Esophagus muscularis mucosa (tissue), 4 donors: Measurements from ENCODE around the gene ZNF362. TPM values are rescaled to one million over a fixed set of nuclear protein-coding genes. Genes with fewer than 3 reads are reported as not detected.
A peak's percentile ranks its signal among the peaks of the same experiment; 100 is the strongest.

Source experiments
- DNase-seq: peaks from one replicate; pipeline ENCODE4 v3.0.0-alpha.2; 2017; ENCODE audit errors: extremely low spot score
- H3K27ac ChIP-seq, 4 donors: fragments of 200-600 bp; sonication (generic); replicated peaks in 1 of 4; 1 replicate in 3 of 4; 2 replicates in 1 of 4; pipeline ENCODE4 v1.5.1; 2016 to 2019; ENCODE audit warnings: mild to moderate bottlenecking in 1 of 4
- H3K27me3 ChIP-seq, 4 donors: fragments of 200-600 bp; sonication (generic); one replicate each; pipeline versions ENCODE4 v1.5.1 to v1.6.0; 2016 to 2019
- H3K36me3 ChIP-seq, 4 donors: fragments of 200-600 bp; sonication (generic); one replicate each; pipeline ENCODE4 v1.5.1; 2016 to 2019
- H3K4me1 ChIP-seq, 4 donors: fragments of 200-600 bp; sonication (generic); one replicate each; pipeline ENCODE4 v1.5.1; 2016 to 2019
- H3K4me3 ChIP-seq, 4 donors: fragments of 200-600 bp; sonication (generic); 1 replicate in 2 of 4; 2 replicates in 2 of 4; pipeline ENCODE4 v1.5.1; 2016 to 2019; ENCODE audit warnings: mild to moderate bottlenecking in 4 of 4, moderate library complexity in 1 of 4
- H3K9me3 ChIP-seq, 4 donors: fragments of 200-600 bp; sonication (generic); 1 replicate in 3 of 4; 2 replicates in 1 of 4; pipeline ENCODE4 v1.5.1; 2016 to 2019
- CTCF ChIP-seq, 3 experiments: fragments of 200-600 bp in 2 of 3; fragments of 450-650 bp in 1 of 3; sonication (generic) in 2 of 3; IDR thresholded peaks; one replicate each; pipeline ENCODE4 v1.5.1; 2017 to 2019; ENCODE audit warnings: antibody characterized with exemption in 3 of 3, mild to moderate bottlenecking in 2 of 3, moderate library complexity in 1 of 3
- EP300 ChIP-seq: sonication (generic); formaldehyde crosslinking; IDR thresholded peaks from one replicate; pipeline ENCODE4 v1.6.1; 2017; ENCODE audit warnings: antibody characterized with exemption
- POLR2A ChIP-seq: fragments of 450-650 bp; IDR thresholded peaks from one replicate; pipeline ENCODE4 v1.6.1; 2017; ENCODE audit warnings: antibody characterized with exemption, moderate library complexity, mild to moderate bottlenecking, low read depth
- POLR2AphosphoS5 ChIP-seq, 2 donors: sonication (generic); formaldehyde crosslinking; IDR thresholded peaks; one replicate each; pipeline ENCODE4 v1.6.1; 2017; ENCODE audit warnings: antibody characterized with exemption in 2 of 2
- WGBS: methylation state at CpG from one replicate; pipeline ENCODE4 v1.1.5; 2018; 5-methylcytosine and 5-hydroxymethylcytosine counted together
- intact Hi-C: fragments of 100-400 bp; cut with DNase I; formaldehyde crosslinking; loops from one replicate; pipeline ENCODE4 v1.15.1; 2023
- total RNA-seq, 4 donors: library from RNA; depleted of rRNA; stranded (reverse); fragments of >200 nt; gene quantifications; one replicate each; pipeline versions ENCODE4 v1.1.0 to v1.2.1, GENCODE V29; 2016

Gene ZNF362
- total RNA-seq, 4 donors from 2014 or later = 17.2 to 35.3 (median 25.1) TPM

GRCh38 chr1:33270808-33271465 lies 14.6 kb downstream of the ZNF362 start:
- intact Hi-C loops = no loop called here
- Histone ChIP-seq H3K9me3 (no peaks in the 10 kb centered on the region), H3K27ac (peak overlapping the region in 1 of 4 donors; percentile 7), H3K36me3 (peaks cover 0 to 30% (median 16%) of the 10 kb centered on the region in 4 donors), H3K27me3 (no peaks in the 10 kb centered on the region), H3K4me1 (peaks cover 28 to 65% (median 48%) of the 10 kb centered on the region in 4 donors), H3K4me3 (no peak overlapping the region)
- 91% methylated on average over 3 of the region's 7 CpGs for WGBS
- DNase-seq = no peak
- TF ChIP-seq POLR2AphosphoS5 (IDR thresholded peaks at IDR 0.05) (no peak), CTCF (IDR thresholded peaks at IDR 0.05) (no peak), POLR2A (no peak), EP300 (no peak)

GRCh38 chr1:33271666-33272505 lies 15.6 kb downstream of the ZNF362 start:
- Histone ChIP-seq H3K36me3 (peaks cover 5 to 34% (median 25%) of the 10 kb centered on the region in 4 donors), H3K27me3 (no peaks in the 10 kb centered on the region), H3K27ac (no peak overlapping the region), H3K9me3 (no peaks in the 10 kb centered on the region), H3K4me1 (peaks cover 28 to 56% (median 42%) of the 10 kb centered on the region in 4 donors), H3K4me3 (no peak overlapping the region)
- DNase-seq = no peak
- 82% methylated on average over 13 of the region's 13 CpGs for whole genome bisulfite sequencing
- TF ChIP-seq POLR2A = no peak
- TF ChIP-seq POLR2AphosphoS5 (IDR thresholded peaks at IDR 0.05) = no peak
- TF ChIP-seq EP300 = no peak
- TF ChIP-seq CTCF (IDR thresholded peaks at IDR 0.05) = no peak
- intact Hi-C loops = no loop called here

- no peak overlapping the region for H3K4me3 ChIP-seq
- H3K36me3 ChIP-seq = peaks cover 10 to 40% (median 32%) of the 10 kb centered on the region in 4 donors
- WGBS = 62% methylated on average over 3 of the region's 3 CpGs
- H3K4me1 ChIP-seq = peaks cover 28 to 55% (median 41%) of the 10 kb centered on the region in 4 donors
- no peak overlapping the region for H3K27ac ChIP-seq
- H3K27me3 ChIP-seq = no peaks in the 10 kb centered on the region
- no peak for DNase-seq
- TF ChIP-seq POLR2AphosphoS5 (IDR thresholded peaks at IDR 0.05) (no peak), CTCF (IDR thresholded peaks at IDR 0.05) (no peak), POLR2A (no peak), EP300 (no peak)
- intact Hi-C loops = no loop called here
- no peaks in the 10 kb centered on the region for H3K9me3 ChIP-seq
Observed at GRCh38 chr1:33272509-33272908, 16.2 kb downstream of the ZNF362 start.

- intact Hi-C loops = no loop called here
- TF ChIP-seq EP300 (no peak), POLR2AphosphoS5 (IDR thresholded peaks at IDR 0.05) (no peak), POLR2A (no peak), CTCF (IDR thresholded peaks at IDR 0.05) (no peak)
- H3K4me1 ChIP-seq = peaks cover 23 to 51% (median 39%) of the 10 kb centered on the region in 4 donors
- H3K9me3 ChIP-seq = no peaks in the 10 kb centered on the region
- no peak for DNase-seq
- H3K27ac ChIP-seq = no peak overlapping the region
- H3K27me3 ChIP-seq = no peaks in the 10 kb centered on the region
- peaks cover 10 to 44% (median 36%) of the 10 kb centered on the region in 4 donors for H3K36me3 ChIP-seq
- 60% methylated on average over 1 of the region's 1 CpG for WGBS
- H3K4me3 ChIP-seq = no peak overlapping the region
Observed at GRCh38 chr1:33272930-33273329, 16.6 kb downstream of the ZNF362 start.
